ENCODE data around the gene ERCC8.

The ERCC8 gene

GRCh38 chr5:60842871-60843385, 101.9 kb downstream of the ERCC8 start (continued):
- TF ChIP-seq PRDM10 (tag by site-specific recombination; IDR thresholded peaks at IDR 0.05) (peak; percentile 90), ZBTB6 (tag by site-specific recombination; IDR thresholded peaks at IDR 0.05) (no peak), ZBTB17 (tag by site-specific recombination; IDR thresholded peaks at IDR 0.05) (peak; percentile 58), ZBTB21 (tag by site-specific recombination; IDR thresholded peaks at IDR 0.05) (no peak), ZNF610 (tag by site-specific recombination; IDR thresholded peaks at IDR 0.05; ENCODE audit: borderline replicate concordance) (no peak), ZNF202 (tag by site-specific recombination; IDR thresholded peaks at IDR 0.05; ENCODE audit: borderline replicate concordance) (no peak), KLF17 (tag by site-specific recombination; IDR thresholded peaks at IDR 0.05) (no peak), ZNF514 (tag by site-specific recombination; IDR thresholded peaks at IDR 0.05) (no peak), ZNF2 (tag by site-specific recombination; IDR thresholded peaks at IDR 0.05) (no peak), GLI2 (tag by site-specific recombination; IDR thresholded peaks at IDR 0.05; ENCODE audit: borderline replicate concordance, low read depth) (no peak), ZNF239 (tag by site-specific recombination; IDR thresholded peaks at IDR 0.05) (no peak), ZNF138 (tag by site-specific recombination; IDR thresholded peaks at IDR 0.05; ENCODE audit: borderline replicate concordance) (no peak), ZNF529 (tag by site-specific recombination; IDR thresholded peaks at IDR 0.05; ENCODE audit: insufficient replicate concordance) (no peak), ZNF23 (tag by site-specific recombination; IDR thresholded peaks at IDR 0.05; ENCODE audit: borderline replicate concordance) (no peak), ZNF626 (tag by site-specific recombination; IDR thresholded peaks at IDR 0.05) (no peak), ZNF341 (tag by site-specific recombination; IDR thresholded peaks at IDR 0.05; ENCODE audit: low read depth) (peak; percentile 32), GLIS2 (tag by site-specific recombination; IDR thresholded peaks at IDR 0.05) (no peak), ZNF121 (tag by site-specific recombination; IDR thresholded peaks at IDR 0.05) (peak; percentile 83), ZNF677 (tag by site-specific recombination; IDR thresholded peaks at IDR 0.05) (no peak), SP3 (tag by site-specific recombination; IDR thresholded peaks at IDR 0.05) (no peak), ZNF394 (tag by site-specific recombination; IDR thresholded peaks at IDR 0.05; ENCODE audit: borderline replicate concordance) (no peak), ZNF549 (tag by site-specific recombination; IDR thresholded peaks at IDR 0.05) (no peak), ZSCAN18 (tag by site-specific recombination; IDR thresholded peaks at IDR 0.05) (no peak), RBAK (tag by site-specific recombination; IDR thresholded peaks at IDR 0.05) (no peak), ZNF501 (tag by site-specific recombination; IDR thresholded peaks at IDR 0.05) (no peak), ZNF423 (tag by site-specific recombination; IDR thresholded peaks at IDR 0.05) (no peak), PRDM1 (tag by site-specific recombination; IDR thresholded peaks at IDR 0.05) (peak; percentile 37; the same call in 1 of the 2 replicates), SETDB1 (IDR thresholded peaks at IDR 0.05; ENCODE audit: insufficient read length, low read length) (no peak), ZNF26 (tag by site-specific recombination; IDR thresholded peaks at IDR 0.05) (no peak), ZNF521 (tag by site-specific recombination; IDR thresholded peaks at IDR 0.05) (no peak), ZNF16 (tag by site-specific recombination; IDR thresholded peaks at IDR 0.05; ENCODE audit: low read depth) (no peak), OSR2 (tag by site-specific recombination; IDR thresholded peaks at IDR 0.05) (no peak), KLF16 (tag by site-specific recombination; IDR thresholded peaks at IDR 0.05) (no peak)
